NOMO-1 treated with DMSO at 0.1 percent for 48 hours (cell line): Measurements from ENCODE around the gene ITPR2.
"Not testable (repeated sequence)": the region's sequence is repeated elsewhere in the genome, so short reads cannot be mapped to it uniquely, and the experiment has no call there.

Experiments
- DNase-seq: peaks from one replicate; lab custom pipeline; 2025; ENCODE audit not compliant: unreplicated experiment; lab: John Stamatoyannopoulos, UW

Gene ITPR2

DNA sequence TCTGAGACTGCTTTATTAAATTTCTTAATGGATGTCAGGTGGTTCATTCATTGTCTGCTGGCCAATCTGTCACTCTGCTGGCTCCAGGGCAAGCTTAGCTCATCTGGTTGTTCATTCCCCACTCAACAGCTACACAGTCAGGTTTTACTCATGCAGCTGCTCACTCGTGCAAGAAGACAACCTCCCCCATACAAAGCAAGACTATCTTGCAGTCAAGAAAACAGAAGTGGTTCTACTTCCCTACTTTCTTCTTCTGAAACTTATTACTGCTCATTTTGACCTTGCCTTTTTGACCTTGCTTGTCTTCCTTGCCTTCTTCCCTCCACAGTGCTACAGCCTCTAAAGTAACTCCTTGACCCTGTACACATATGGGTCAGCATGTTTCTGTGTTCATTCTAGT lies 359.7 kb downstream of the ITPR2 start:
- DNase-seq: peak; percentile 90

DNA sequence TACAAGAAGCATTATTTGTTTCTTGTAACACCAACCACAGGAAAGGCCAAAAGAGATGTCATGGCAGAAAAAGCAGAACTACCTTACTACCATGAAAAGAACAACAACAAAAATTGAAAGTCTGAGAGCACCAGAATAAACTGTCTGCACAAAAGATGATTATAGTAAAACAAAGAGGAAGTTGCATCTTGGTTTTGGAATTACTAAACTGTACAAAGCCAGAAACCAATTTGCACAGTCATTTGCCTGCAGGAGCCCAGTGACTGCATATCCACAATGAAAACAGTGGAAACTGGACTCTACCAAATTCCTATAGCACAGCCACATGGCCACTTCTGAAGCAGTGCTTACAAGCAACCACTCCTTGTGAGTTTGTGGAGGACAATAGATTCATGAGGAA lies 361.4 kb downstream of the ITPR2 start:
- peak; percentile 98 for DNase-seq

DNA sequence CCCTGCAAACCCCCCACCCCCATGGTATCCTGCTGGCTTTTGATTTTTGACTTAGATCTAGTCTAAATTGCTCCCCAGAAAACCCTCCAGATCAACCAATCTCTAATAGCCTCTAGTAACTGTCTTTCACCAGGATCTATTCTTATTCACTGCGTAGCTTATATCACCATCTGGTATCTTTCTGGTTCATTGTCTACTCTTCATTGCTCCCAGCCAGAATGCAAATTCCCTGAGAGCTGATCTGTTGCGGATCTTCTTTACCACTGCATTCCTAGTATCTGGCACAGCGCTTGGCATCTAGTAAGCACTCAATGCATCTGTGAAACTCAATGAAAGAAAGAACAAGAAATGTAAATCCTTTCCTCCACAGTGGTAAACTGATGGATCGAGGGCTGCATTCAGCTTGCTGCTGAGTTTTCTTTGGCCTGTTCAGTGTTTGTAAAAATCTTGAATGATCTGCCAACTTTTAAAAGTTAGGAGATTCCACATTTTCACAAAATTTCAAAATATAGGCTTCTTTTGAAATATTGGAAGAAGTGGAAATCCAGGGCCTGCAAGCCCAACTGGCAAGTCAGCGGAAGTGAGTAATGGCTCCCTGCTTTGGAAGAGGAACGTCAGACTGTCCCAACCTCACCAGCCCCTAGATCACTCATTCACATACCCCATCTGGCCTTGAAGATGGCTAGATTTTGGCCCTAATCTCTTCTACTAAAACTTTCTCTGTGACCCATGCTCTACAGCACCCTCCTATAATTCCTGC lies 363.4 kb downstream of the ITPR2 start:
- DNase-seq: no peak

DNA sequence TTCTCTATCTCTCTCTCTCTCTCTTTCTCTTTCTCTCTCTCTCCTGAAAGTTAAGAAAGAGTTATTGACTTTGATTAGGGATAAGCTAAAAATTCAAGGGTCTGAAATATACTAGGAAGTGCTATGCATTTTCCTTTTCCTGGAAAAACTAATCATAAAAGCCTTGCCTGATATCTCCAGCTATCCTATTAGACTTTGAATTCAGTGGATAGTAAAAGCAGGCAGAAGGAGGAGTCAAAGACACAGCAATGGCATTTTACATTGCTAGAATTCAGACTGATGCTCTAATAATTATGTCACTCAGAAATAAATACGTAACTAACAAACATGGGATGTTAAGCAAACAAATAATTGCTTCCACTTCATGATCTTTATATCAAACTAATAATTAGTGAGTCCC lies 365.6 kb downstream of the ITPR2 start:
- no peak for DNase-seq

DNA sequence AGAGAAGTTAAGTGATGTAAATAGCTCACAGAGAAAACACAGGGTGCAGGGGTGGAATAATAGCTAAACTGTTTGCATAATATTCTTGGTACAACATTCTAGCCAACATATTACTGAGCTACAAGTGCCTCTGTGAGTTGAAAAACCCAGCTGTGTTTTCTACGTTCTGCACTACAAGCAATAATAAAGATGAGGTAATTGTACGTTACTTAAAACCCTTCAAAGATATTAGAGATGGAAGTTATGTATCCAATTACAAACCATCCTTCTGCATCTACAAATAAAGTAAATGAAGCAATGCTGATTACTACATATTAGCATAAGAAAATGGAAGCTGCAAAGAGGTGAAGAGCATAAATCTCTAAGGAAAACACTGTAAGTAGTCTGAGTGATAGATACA lies 366.3 kb downstream of the ITPR2 start:
- DNase-seq: no peak

DNA sequence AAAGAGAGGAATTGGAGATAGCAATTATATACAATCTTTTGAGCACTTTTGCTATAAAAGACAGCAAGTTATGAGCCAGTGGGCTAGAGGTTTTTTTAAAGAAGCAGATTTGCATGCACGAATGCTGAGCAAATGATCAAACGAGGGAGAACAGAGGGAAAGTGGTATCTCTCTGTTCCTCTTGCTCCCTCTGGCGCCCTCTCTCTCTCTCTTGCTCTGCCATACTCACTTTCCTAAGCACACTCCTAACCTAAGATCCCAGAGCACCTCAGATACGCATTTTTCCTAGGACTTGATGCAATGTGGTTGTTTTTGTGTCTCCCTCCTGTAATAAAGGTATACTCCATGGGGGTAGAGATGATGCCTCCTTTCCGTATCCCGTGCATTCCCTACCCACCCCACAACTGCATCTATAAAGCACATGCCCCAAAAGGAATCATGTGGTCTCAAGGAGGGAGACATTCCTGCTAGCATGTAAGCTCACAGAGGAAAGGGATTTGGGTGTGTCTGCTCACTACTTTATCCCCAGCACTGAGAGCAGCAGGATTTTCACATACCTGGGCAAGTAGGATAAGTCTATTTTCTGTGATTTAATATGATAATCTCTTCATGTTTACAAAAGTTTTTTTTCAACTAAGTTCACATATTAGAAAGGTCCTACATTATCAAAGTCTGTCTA lies 367.4 kb downstream of the ITPR2 start:
- no peak for DNase-seq

DNA sequence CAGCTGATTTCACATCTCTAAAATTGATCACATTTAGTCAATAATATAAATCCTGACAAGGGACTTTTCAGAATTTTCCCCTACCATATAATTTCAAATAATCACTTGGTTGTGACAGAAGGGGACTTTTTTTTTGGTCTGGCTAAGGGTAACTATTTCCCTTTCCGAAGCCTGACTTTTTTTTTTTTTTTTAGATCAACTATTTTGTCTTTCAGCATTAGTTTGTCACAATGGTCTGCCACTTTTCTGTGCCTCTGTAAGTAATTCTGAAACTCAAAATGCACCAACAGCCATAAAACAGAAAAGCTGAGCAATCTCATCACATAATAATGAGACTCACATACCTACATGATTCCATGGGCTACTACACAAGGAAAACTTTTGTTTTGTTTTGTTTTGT lies 371.2 kb downstream of the ITPR2 start:
- DNase-seq: no peak

DNA sequence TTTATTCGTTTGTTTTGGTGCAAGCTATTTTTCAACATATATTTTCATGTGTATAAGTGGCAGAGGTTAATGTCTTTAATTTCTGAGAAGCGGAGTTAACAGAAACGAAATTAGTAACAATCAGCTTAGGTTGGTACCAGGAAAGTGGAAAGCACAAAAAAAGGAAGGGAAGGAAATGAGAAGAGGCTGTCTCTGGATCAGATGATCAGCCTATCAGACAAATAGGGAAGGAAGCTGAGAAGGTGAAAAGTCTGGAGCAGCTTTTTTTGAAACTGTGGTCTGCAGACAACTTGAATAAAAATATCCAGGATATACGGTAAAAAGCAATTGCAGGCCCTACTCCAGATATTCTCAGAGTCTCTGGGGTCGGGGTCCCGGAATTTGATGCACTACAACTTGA lies 372.6 kb downstream of the ITPR2 start:
- DNase-seq: peak; percentile 6

DNA sequence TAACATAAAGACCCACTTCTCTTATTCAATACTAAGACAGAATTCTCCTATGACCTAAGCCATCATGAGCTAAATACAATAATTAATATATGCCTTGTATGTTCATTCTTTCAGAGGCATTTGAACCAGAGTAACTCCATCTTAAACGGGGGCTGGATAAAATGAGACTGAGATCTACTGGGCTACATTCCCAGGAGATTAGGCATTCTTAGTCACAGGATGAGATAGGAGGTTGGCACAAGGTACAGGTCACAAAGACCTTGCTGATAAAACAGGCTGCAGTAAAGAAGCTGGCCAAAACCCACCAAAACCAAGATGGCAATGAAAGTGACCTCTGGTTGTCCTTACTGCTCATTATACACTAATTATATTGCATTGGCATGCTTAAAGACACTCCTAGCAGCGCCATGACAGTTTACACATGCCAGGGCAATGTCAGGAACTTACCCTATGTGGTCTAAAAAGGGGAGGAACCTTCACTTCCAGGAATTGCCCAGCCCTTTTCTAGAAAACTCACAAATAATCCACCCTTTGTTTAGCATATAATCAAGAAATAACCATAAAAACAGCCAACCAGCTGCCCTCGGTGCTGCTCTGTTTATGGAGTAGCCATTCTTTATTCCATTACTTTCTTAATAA lies 376.9 kb downstream of the ITPR2 start:
- DNase-seq: no peak

DNA sequence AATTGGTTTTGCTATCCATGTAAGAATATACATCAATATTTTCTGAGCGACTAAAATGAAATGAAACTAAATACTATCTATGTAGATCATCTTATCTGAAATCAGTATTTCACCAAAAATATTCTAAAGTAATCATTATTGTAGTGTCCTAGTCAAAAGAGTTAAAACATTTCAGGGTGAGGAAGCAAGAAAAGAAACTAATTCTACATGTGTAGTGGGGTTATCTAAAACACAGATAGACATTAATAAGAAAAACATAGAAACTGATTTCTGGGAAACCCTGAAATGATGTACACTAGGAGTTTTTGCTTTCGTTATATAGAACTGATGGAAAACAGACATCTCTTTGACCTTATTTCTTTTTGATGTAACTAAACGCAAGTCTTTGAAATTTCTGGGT lies 379.7 kb downstream of the ITPR2 start:
- no peak for DNase-seq

DNA sequence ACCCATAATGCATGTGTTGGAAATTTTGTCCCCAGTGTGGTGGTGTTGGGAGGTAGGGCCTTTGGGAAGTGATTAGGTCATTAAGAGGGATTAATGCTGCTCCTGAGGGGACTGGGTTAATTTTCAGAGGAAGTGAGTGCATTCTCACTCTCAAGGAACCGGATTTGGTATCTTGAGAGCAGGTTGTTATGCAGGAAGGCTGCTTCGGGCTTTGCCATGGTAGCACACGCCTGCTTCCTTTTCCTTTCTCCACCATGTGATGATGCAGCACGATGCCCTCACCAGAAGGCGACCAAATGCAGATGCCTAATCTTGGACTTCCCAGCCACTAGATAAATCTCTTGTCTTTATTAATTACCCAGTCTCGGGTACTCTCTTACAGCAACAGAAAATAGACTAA lies 380.5 kb downstream of the ITPR2 start:
- DNase-seq: no peak

DNA sequence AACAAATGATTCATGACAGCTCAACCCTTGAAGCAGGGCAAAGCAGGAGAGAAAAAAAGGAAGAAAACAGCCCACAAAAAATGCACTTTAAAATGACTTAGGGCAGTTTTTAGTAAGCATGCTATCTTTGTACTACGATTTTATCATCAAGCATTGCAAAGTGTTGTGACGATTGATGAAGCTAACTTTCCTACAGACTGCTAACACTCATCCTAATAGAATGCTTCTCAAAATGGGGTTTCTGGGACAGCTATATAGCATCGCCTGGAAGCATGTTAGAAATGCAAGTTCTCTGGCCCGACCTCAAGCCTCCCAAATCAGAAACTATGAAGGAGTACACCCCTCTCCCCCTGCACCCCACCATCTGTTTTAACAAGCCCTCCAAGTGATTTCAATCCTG lies 381.2 kb downstream of the ITPR2 start:
- DNase-seq: no peak

DNA sequence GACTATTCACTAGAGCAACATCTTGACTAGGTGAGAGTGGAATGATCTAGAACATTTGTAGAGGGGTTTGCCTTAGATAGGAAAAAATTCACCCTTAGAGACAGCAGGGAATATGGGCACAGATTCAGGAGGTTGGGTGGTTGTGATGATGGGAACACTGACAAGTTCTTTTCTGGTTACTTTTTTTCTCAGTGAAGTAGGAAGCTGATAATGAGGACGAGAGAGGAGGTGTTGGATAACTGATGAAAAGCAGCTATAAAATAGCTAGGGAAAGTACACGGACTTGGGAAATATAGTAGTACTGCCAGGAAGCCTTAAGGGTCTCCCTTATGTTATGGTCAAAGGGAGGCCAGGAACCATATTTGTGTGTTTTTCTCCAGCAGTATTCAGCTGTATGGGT lies 387.1 kb downstream of the ITPR2 start:
- no peak for DNase-seq

DNA sequence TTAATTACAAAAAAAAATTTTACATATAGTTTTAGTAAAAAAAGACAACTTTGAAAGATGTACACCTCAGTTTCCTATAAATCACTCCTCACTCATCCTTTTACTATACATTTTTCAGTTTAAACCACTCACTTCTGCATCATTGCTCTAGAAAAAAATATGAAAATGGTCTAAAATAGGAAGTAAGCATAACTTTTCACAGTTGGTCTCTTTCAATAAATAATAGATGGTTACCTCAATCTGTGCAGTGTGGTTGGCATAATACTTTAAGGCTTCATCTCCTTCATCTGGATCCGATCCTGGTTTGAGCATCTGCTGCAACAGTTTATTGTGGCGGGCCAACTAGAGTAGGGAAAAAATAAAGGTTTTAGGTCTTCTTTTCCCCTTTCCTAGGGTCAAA lies 389.7 kb downstream of the ITPR2 start:
- no peak for DNase-seq

DNA sequence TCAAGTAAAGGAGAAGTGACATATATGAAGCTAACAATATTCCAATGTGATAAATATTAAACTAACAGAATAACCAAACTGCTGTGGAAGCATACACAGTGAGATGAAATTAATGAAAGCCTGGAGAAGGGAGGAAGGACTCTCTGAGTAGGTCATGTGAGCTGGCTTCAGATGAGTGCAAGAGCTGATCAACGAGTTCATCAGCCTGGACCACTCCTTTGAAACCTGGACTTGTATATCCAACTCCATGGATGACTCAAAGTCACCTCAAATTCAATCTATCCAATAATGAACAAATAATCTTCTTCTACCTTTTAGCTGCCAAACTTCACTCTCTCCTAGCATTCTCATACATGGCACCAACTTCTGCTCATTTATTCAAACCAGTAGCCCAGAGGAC lies 391.6 kb downstream of the ITPR2 start:
- no peak for DNase-seq

DNA sequence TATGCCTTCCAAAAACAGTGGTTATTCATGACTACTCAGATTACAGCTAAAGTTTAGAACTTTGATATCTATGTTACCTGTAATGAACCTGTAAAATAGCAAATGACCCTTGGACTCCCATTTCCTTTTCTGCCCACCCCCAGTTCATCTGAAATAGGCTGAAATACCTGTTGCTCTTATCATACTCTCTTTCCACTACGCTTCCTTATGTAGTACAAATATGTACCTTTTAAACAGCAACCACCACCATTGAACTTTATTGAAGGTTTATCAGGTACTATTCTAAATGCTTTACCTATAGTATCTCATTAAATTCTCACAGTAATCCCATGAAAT lies 398.0 kb downstream of the ITPR2 start:
- DNase-seq: no peak

DNA sequence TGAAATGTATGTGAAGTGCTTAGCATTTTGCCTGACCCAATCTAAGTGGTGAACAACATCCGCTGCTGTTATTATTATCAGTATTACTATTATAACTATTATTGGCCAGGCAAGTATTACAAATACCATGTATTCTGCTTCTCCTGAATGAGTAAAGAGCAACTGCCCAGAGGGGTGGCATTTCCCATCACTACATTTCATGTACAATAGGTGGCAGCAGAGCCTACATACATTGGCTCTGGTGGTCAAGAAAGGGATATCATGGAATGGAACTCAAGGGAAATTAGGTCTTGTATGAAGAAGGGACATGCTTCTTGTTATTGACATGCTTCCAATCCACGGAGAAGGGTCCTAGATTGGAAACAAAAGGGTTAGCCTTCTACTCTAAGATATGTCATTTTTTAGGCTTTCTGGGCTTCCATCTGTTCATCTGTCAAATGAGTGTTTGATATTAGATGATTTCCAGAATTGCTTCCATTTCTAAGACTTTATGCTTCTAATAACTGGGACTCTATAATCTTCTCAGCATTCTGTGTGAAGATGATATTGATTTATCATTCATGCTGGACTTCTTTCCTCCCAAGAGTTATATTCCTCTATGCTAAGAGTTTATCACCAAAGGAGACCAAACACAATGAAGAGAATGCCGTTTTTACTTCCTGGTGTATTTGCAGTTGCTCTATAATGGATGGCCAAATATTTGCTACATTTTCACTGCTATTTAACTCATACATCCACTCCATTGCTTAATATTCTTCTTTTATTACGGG lies 398.5 kb downstream of the ITPR2 start:
- peak; percentile 54 for DNase-seq

DNA sequence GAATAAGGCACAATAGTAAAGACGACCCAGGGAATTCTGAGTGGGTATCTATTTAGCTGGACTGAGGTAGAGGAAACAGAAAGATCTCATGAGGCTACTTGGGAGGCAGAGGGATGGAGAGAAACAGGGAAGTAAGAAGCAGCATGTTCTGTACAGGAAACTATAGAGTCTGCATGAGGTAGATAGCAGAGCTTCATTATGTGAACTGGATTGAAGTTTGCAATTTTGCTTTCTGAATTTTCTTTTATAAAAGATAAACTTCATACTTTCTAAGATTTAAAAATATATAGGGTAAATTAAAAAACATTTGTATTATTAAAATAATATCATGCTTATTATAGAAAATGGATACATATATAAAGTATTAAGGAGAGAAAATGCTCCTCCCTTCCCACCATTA lies 399.3 kb downstream of the ITPR2 start:
- not testable (repeated sequence) for DNase-seq

DNA sequence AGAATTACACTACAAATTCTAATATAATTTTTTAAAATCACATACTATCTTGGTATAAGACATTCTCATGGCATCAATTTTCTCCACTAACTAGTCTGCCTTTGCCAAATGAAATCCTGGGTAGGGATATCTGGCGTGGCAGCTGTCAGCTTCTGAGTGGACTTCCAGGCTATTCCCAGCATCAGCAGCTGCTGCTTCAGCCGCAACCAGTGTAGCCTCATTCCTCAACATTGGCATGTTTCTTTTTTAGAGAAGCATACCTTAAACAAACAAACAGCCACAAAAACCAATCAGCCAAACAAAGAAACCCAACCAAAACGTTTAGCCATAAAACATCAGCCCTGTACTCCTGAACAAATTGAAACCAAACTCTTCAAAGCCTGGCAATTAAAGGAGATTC lies 401.8 kb downstream of the ITPR2 start:
- no peak for DNase-seq

DNA sequence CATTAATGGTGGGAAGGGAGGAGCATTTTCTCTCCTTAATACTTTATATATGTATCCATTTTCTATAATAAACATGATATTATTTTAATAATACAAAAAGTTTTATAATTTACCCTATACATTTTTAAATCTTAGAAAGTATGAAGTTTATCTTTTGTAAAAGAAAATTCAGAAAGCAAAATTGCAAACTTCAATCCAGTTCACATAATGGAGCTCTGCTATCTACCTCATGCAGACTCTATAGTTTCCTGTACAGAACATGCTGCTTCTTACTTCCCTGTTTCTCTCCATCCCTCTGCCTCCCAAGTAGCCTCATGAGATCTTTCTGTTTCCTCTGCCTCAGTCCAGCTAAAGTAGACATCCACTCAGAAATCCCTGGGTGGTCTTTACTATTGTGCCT lies 402.4 kb downstream of the ITPR2 start:
- DNase-seq: not testable (repeated sequence)

DNA sequence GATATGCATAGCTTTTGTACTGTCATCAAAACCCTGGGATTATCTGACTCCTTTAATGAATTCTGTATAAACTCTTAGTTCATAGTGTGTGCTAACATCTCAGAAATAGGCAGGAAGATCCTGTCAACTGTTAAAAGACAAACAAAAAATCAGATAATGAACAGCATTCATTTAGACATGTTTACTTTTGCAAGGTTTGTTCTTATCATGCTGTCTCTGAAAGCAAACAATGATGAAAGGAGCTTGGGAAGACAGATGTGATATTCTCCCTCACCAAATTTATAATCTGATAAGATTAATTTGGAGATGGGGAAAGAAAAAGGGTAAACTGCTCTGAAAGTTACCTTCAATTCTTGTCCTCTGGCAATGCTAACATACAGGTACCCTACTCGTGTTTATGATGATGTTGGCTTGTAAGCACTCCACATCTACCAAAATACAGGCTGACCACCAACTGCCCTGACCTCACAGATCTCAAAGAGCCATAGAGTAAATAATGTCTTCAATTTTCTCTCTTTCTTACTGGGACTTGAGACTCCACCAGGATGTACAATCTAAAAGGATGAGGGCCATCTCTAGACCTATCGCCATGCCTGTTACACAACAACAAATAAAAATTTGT lies 403.8 kb downstream of the ITPR2 start:
- DNase-seq: no peak
